Measurements from ENCODE around the gene ZC2HC1B. TPM values are rescaled to one million over a fixed set of nuclear protein-coding genes. Genes with fewer than 3 reads are reported as not detected.
A peak's percentile ranks its signal among the peaks of the same experiment; 100 is the strongest.

ZC2HC1B gene
- total and polyA plus RNA-seq, 9 of the 15 experiments (the other 6 are each of a cell fraction or from before 2014, with no cell fraction given), result not detected

GRCh38 chr6:143941852-143942627 lies 77.8 kb downstream of the ZC2HC1B start (continued):
- no peak for TF ChIP-seq THRAP3 (IDR thresholded peaks at IDR 0.05; ENCODE audit: borderline replicate concordance)
- TF ChIP-seq HNRNPL (IDR thresholded peaks at IDR 0.05; ENCODE audit: low read depth, low read length), result peak; percentile 56; the same call in 1 of the 2 replicates
- no peak for TF ChIP-seq ARHGAP35 (IDR thresholded peaks at IDR 0.05; ENCODE audit: partially characterized antibody)
- no peak for TF ChIP-seq HLTF (IDR thresholded peaks at IDR 0.05)
- no peak for TF ChIP-seq MCM3 (IDR thresholded peaks at IDR 0.05)
- no peak for TF ChIP-seq ZNF253 (CRISPR knock-in tag; conservative IDR thresholded peaks at IDR 0.05)
- no peak for TF ChIP-seq CBX2 (IDR thresholded peaks at IDR 0.05; ENCODE audit: insufficient read depth, low read length, poor library complexity, severe bottlenecking)
- no peak for TF ChIP-seq GMEB1 (CRISPR knock-in tag; IDR thresholded peaks at IDR 0.05)
- no peak for TF ChIP-seq CAMTA2 (CRISPR knock-in tag; conservative IDR thresholded peaks at IDR 0.05)
- TF ChIP-seq RBM15 (IDR thresholded peaks at IDR 0.05; ENCODE audit: insufficient read depth, low read length), result no peak
- TF ChIP-seq ZBTB26 (CRISPR knock-in tag; IDR thresholded peaks at IDR 0.05), result no peak
- no peak; the same call in 1 of the 2 replicates for TF ChIP-seq THRB (CRISPR knock-in tag; conservative IDR thresholded peaks at IDR 0.05)
- peak; percentile 51; the same call in 1 of the 2 replicates for TF ChIP-seq ZNF263 (CRISPR knock-in tag; IDR thresholded peaks at IDR 0.05; ENCODE audit: borderline replicate concordance)
- no peak for TF ChIP-seq GTF2F1 (IDR thresholded peaks at IDR 0.05; ENCODE audit: low read depth, low read length)
- no peak for TF ChIP-seq HMG20A (CRISPR knock-in tag; conservative IDR thresholded peaks at IDR 0.05)
- TF ChIP-seq HMG20B (CRISPR knock-in tag; IDR thresholded peaks at IDR 0.05), result no peak
- TF ChIP-seq, protein P1, sequence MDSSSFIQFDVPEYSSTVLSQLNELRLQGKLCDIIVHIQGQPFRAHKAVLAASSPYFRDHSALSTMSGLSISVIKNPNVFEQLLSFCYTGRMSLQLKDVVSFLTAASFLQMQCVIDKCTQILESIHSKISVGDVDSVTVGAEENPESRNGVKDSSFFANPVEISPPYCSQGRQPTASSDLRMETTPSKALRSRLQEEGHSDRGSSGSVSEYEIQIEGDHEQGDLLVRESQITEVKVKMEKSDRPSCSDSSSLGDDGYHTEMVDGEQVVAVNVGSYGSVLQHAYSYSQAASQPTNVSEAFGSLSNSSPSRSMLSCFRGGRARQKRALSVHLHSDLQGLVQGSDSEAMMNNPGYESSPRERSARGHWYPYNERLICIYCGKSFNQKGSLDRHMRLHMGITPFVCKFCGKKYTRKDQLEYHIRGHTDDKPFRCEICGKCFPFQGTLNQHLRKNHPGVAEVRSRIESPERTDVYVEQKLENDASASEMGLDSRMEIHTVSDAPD (CRISPR knock-in tag; IDR thresholded peaks at IDR 0.05), result no peak
- no peak for TF ChIP-seq PRPF4 (IDR thresholded peaks at IDR 0.05; ENCODE audit: insufficient read depth, low read depth, low read length, poor library complexity, severe bottlenecking)
- no peak for TF ChIP-seq ZNF280A (IDR thresholded peaks at IDR 0.05; ENCODE audit: low read depth, partially characterized antibody)
- TF ChIP-seq RBM14 (IDR thresholded peaks at IDR 0.05; ENCODE audit: borderline replicate concordance, insufficient read depth, low read depth, low read length), result no peak
- TF ChIP-seq STAG1 (CRISPR knock-in tag; IDR thresholded peaks at IDR 0.05; ENCODE audit: borderline replicate concordance), result no peak

All from K562 (cell line).